Endothelial cell of umbilical vein (primary cell): ENCODE data around the gene ENHO.

Experiments
- EZH2 ChIP-seq: IDR thresholded peaks from 2 replicates; pipeline ENCODE4 v1.6.1; 2012; ENCODE audit warnings: borderline replicate concordance, low read depth, mild to moderate bottlenecking, moderate library complexity, low read length, inconsistent platforms; ENCODE audit not compliant: severe bottlenecking
- GATA2 ChIP-seq: IDR thresholded peaks from 2 replicates; pipeline ENCODE4 v1.7.0; 2011; ENCODE audit warnings: low read depth, mild to moderate bottlenecking, moderate library complexity, mixed read lengths, low read length; ENCODE audit not compliant: insufficient read length, insufficient read depth
- MYC ChIP-seq: IDR thresholded peaks from one replicate; pipeline ENCODE4 v1.6.1; 2011; ENCODE audit warnings: mild to moderate bottlenecking, low read depth, low read length
- POLR2A ChIP-seq: IDR thresholded peaks from 2 replicates; pipeline ENCODE4 v1.6.1; 2012; ENCODE audit warnings: low read depth, mild to moderate bottlenecking, control low read depth, low read length
- POLR2AphosphoS5 ChIP-seq: IDR thresholded peaks from 2 replicates; pipeline ENCODE4 v1.6.1; 2012; ENCODE audit warnings: low read depth, mild to moderate bottlenecking, control low read depth, low read length, moderate library complexity; ENCODE audit not compliant: insufficient read depth
- TF ChIP-seq, protein P1 (sequence below), 2 donors: IDR thresholded peaks; 1 replicate in 1 of 2; 2 replicates in 1 of 2; pipeline ENCODE4 v1.5.1; 2011; ENCODE audit warnings: low read length in 2 of 2, mild to moderate bottlenecking in 2 of 2, moderate library complexity in 2 of 2, control low read depth in 1 of 2, inconsistent platforms in 1 of 2, low read depth in 1 of 2; ENCODE audit not compliant: insufficient read depth in 1 of 2; ENCODE audit errors: extremely low read depth in 1 of 2
- TF ChIP-seq, protein P2 (sequence below): IDR thresholded peaks from 2 replicates; pipeline ENCODE4 v1.6.1; 2011; ENCODE audit not compliant: insufficient read depth, insufficient read length

DNA sequence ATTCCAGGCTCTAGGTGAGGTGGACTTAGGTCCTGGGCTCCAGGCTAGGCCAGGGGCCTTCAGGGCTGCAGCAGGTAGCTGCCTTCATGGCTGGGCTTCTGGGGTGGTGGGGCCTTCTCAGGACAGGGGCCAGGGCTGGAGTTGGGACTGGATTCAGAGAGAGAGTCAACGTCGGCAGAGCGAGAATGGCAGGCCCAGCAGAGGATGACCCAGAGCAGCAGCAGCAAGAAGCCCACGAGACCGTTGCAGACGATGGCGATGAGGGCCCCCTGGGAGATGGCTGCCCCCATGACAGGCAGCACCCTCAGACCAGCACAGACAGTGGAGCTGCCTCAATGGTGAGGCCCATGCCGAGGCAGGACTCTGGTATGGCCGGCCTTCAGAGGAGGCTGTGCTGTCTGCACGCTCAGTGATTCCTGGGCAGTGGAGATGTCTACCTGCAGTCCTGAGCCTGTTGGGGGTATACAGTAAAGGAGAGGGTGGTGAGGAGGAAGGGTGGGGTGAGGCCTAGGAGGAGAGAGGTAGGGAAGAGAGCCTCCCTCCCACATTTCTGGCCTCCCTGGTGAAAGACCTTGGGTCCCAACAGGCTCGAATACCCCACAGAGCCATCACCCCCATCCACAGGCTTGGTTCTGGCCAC is 1.3 kb downstream of the ENHO start:
- TF ChIP-seq, protein P1, sequence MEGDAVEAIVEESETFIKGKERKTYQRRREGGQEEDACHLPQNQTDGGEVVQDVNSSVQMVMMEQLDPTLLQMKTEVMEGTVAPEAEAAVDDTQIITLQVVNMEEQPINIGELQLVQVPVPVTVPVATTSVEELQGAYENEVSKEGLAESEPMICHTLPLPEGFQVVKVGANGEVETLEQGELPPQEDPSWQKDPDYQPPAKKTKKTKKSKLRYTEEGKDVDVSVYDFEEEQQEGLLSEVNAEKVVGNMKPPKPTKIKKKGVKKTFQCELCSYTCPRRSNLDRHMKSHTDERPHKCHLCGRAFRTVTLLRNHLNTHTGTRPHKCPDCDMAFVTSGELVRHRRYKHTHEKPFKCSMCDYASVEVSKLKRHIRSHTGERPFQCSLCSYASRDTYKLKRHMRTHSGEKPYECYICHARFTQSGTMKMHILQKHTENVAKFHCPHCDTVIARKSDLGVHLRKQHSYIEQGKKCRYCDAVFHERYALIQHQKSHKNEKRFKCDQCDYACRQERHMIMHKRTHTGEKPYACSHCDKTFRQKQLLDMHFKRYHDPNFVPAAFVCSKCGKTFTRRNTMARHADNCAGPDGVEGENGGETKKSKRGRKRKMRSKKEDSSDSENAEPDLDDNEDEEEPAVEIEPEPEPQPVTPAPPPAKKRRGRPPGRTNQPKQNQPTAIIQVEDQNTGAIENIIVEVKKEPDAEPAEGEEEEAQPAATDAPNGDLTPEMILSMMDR (IDR thresholded peaks at IDR 0.05; ENCODE audit: extremely low read depth in 1 of 2, insufficient read depth in 1 of 2, low read depth in 1 of 2, low read length in 2 of 2): no peak
- TF ChIP-seq EZH2: no peak
- no peak for TF ChIP-seq POLR2A
- TF ChIP-seq POLR2AphosphoS5: no peak
- TF ChIP-seq MYC: no peak
- TF ChIP-seq, protein P2, sequence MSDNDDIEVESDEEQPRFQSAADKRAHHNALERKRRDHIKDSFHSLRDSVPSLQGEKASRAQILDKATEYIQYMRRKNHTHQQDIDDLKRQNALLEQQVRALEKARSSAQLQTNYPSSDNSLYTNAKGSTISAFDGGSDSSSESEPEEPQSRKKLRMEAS: no peak
- no peak for TF ChIP-seq GATA2
